Neural cell (in vitro differentiated cells): ENCODE results near the gene OGFOD2.
"Not testable (repeated sequence)": the region's sequence is repeated elsewhere in the genome, so short reads cannot be mapped to it uniquely, and the experiment has no call there.

ENCODE experiments used
- CTCF ChIP-seq: fragments of 450-650 bp; IDR thresholded peaks from 2 replicates; pipeline ENCODE4 v1.5.1; 2014; ENCODE audit warnings: antibody characterized with exemption, mild to moderate bottlenecking, moderate library complexity; ENCODE audit not compliant: poor library complexity, severe bottlenecking
- EP300 ChIP-seq: fragments of 450-650 bp; conservative IDR thresholded peaks from 2 replicates; pipeline ENCODE4 v1.6.1; 2014; ENCODE audit warnings: antibody characterized with exemption, mild to moderate bottlenecking, moderate library complexity; ENCODE audit not compliant: poor library complexity, severe bottlenecking
- EZH2 ChIP-seq: fragments of 200-600, 300-800 bp; shearing (Covaris generic), sonication (generic); IDR thresholded peaks from 2 replicates; pipeline ENCODE4 v1.6.1; 2014; ENCODE audit warnings: antibody characterized with exemption, low read length, borderline replicate concordance, mild to moderate bottlenecking; ENCODE audit not compliant: insufficient read depth, poor library complexity, severe bottlenecking
- MXI1 ChIP-seq: fragments of 450-650 bp; conservative IDR thresholded peaks from 2 replicates; pipeline ENCODE4 v1.6.1; 2014; ENCODE audit warnings: antibody characterized with exemption, mild to moderate bottlenecking; ENCODE audit not compliant: poor library complexity, severe bottlenecking
- POLR2AphosphoS5 ChIP-seq: IDR thresholded peaks from 2 replicates; pipeline ENCODE4 v1.6.1; 2012
- REST ChIP-seq: IDR thresholded peaks from 2 replicates; pipeline ENCODE4 v1.6.1; 2012; ENCODE audit warnings: borderline replicate concordance

- TF ChIP-seq CTCF, EZH2, POLR2AphosphoS5, REST, EP300, MXI1: not testable (repeated sequence)
These were observed 33.7 kb upstream of the OGFOD2 start for GRCh38 chr12:122941351-122941750.
